GOT3 (cell line): Measurements from ENCODE around the gene CLCF1.

Experiments used
- DNase-seq: peaks from one replicate; lab custom pipeline; 2025; ENCODE audit warnings: mixed read lengths; lab: John Stamatoyannopoulos, UW

The CLCF1 gene

GRCh38 chr11:67372993-67373647, at the start of gene CLCF1:
CLCF1 (minus strand) TSS chr11:67373598; CDS start chr11:67373539, 59 bp downstream.
- no peak for DNase-seq

DNA sequence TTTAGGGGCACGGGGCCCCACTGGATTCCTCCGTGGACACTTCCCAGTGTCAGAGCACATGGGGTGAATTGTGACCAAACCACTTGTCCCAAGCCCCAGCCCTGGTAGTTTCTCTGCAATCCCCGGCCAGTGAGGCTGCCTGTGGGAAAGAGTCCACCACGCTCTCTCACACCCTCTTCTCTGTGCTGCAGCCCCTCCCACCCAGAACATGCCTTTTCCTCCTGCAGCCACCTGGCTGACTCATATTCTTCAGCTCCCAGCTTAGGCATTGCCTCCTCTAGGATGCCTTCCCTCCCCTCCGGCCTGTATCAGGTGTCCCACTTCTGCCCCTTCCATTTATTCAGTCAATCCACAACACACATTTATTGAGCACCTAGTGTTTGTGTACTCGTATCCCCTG, 49.5 kb upstream of the CLCF1 start:
- DNase-seq, result no peak

- no peak for DNase-seq
Observed at GRCh38 chr11:67421430-67422031, 48.1 kb upstream of the CLCF1 start.

GRCh38 chr11:67420646-67421429, 47.4 kb upstream of the CLCF1 start:
- peak; percentile 65 for DNase-seq

DNA sequence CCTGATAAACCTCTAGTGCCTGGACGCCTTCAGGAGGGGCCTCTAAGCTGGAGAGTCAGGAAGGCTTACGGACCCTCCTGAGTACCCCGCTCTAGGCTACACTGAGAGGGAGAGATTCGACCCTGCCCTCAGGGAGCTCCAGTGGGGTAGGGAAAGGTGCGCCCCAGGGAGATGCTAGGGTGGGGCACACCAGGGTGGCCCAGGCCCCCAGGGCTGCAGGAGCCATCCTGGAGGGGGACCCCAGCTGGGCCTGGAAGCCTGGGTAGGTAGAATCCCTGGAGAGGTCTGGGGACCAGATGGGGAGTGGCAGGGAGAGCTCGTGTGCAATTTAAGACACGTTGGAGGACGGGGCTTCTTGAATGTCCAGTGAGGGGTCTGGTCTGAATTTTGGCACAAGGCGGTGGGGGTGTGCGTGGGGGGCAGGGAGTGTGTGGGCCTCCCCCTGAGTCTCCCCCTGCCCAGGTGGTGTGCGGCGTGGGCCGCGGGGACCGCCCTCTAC, 46.8 kb upstream of the CLCF1 start:
- DNase-seq, result no peak

GRCh38 chr11:67419325-67420049, 46.1 kb upstream of the CLCF1 start:
- no peak for DNase-seq

DNA sequence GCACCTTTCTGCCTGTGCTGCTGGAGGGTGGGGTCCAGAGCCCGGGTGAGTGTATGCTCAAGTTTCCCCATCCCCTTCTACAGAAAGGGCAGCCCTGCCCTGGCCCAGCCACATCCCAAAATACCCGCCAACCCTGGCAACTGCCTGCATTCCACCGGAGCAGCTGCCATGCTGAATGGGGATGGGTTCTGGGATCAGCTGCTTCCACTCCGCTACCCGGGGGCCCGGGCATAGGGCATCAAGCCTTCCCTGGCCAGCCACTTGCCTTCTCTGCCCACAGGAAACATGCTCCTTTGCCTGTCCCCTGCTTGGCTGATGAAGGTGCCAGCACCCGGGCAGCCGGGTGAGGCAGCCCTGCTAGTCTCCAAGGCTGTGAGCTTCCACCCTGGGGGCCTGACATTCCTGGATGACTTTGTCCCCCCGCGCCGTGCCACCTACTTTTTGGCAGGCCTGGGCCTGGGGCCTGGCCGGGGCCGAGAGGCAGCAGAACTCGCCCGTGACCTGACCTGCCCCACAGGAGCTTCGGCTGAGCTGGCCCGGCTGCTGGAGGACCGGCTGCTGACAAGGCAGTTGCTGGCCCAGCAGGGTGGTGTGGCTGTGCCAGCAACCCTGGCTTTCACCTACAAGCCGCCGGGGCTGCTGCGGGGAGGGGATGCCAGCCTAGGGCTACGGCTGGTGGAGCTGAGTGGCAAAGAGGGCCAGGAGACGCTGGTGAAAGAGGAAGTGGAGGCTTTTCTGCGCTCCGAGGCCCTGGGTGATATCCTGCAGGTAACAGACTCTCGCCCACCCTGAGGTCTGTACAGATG, 45.3 kb upstream of the CLCF1 start:
- DNase-seq, result no peak

DNA sequence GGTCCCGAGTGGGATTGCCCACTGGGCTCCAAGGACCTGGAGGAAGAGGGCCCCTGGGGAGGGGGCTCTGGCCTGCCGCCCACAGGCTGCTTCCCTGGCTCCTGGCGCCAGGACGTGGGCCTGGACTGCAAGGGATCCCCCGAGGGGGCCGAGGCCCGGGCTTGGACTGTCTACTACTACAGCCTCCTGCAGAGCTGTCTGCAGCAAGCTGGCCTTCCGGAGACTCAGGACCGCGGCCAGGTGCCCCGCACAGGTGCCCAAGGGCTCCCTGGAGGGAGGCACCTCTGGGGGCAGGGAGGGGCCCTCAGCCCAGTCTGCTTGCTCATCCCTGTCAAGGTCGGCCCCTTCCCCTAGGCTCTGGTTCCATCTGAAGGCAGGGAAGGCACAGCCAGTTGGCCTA, 44.0 kb upstream of the CLCF1 start:
- DNase-seq, result no peak

DNA sequence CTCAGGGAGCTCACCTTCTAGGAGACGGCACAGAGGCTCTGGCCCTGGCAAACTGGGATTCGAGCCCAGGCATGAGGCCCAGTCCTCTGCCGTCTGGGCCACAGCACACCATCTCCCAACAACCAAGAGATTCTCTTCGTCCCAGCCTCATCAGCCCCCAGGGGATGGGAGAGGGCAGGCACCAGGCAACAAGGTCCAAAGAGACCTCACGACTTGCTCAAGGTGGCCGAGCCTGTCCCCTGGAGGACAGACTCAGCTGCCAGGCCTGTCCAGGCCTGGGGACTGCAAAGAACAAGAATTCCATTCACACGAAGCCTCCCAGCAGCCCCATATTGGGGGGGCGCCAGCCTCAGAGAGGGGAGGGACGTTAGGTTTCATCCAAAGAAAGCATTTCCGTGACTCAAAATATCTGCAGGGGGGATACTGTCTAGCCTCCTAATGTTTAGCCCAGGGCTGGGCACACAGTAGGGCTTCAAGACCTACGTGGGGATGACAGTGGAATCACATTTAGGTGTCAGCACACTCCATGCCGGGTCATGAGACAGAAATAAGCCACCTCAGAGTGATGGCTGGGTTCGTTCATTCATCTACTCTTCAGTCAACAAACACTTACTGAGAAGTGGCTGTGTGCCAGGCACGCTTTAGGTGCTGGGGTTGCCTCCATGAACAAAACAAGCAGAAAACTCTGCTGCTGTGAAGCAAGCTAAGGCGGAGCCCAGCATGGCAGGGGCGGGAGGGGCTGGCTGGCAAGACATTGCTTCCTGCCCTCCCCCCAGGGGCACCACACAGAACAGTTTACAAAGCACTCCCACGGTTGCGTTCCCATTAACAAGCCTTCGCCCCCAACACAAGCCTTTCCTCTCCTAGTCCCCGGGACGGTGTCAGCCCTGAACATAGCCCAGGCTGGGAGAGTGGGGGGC, 43.3 kb upstream of the CLCF1 start:
- DNase-seq, result no peak

DNA sequence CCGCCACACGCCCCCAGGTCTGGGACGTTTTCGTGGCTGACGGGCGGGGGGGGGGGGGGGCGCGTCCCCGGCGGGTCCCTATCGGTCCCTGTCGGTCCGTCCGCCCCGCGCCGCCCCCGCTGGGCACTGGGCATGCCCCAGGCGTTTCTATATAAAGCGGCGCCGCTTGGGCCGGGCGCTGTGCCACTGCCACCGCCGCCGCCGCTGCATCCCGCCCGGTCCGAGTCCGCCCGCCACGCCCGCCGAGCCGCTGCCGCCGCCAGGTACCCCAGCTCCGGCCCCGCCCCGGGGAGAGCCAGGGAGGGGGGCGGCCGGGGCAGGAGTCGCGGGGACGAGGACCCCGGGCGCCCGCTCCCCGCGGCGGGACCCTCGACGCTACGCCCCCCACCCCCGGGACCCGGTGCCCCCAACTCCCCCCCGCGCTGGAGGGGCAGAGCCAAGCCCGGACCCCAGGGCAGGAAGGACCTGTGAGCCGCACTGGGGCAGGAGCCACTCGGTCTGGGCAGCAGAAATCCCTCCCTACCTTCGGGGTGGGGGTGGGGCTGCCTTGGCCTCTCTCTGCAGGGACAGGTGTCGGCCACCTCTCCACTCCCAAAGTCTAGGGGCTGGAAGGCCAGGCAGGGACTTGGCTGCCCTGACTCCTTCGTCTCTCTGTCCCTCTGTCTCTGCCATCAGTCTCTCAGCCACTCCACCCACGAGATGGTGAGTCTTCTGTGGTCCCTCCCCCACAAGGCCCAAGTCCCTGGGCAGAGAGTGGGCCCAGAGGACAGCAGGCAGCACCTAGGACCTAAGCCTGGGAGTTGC, 42.3 kb upstream of the CLCF1 start, which contains the start of gene CARNS1:
TSS of gene CARNS1 (plus strand) at position 178 of the 804 bp plus-strand sequence. CDS start at position 700, 522 bp downstream.
- no peak for DNase-seq

GRCh38 chr11:67413266-67413849, 40.0 kb upstream of the CLCF1 start:
- no peak for DNase-seq

DNA sequence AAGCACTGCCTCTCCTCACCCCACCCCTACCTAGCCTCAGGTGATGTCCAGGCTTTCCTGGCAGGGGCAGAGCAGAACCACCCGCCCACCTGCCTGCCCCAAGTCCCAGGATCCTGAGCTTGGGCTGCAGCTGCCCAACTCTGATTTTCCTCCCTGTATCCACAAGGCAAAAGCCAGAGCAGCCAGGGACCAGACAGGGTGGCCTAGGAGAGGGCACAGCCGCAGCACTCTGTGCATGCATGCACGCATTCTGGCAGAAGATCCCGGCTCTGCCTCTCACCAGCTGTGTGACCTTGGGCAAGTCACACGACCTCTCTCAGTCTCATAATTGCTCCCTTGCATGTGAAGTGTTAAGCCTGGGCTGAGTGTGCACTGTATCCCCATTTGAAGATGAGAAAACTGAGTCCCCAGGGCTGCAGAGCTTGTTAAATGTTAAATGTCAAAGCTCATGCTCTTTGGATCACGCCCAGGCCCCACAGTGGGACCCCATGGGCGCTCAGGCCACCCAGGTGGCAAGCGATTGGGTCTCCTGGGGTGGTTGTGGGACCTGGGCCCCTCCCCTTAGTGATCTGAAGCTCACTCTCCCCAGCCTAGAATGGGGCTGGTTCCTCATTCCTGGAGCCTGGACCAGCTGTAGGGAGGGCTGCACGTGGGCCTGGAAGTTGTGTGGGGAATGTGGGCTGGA, 39.2 kb upstream of the CLCF1 start:
- no peak for DNase-seq

- no peak for DNase-seq
Observed at GRCh38 chr11:67411785-67412152, 38.4 kb upstream of the CLCF1 start.

DNA sequence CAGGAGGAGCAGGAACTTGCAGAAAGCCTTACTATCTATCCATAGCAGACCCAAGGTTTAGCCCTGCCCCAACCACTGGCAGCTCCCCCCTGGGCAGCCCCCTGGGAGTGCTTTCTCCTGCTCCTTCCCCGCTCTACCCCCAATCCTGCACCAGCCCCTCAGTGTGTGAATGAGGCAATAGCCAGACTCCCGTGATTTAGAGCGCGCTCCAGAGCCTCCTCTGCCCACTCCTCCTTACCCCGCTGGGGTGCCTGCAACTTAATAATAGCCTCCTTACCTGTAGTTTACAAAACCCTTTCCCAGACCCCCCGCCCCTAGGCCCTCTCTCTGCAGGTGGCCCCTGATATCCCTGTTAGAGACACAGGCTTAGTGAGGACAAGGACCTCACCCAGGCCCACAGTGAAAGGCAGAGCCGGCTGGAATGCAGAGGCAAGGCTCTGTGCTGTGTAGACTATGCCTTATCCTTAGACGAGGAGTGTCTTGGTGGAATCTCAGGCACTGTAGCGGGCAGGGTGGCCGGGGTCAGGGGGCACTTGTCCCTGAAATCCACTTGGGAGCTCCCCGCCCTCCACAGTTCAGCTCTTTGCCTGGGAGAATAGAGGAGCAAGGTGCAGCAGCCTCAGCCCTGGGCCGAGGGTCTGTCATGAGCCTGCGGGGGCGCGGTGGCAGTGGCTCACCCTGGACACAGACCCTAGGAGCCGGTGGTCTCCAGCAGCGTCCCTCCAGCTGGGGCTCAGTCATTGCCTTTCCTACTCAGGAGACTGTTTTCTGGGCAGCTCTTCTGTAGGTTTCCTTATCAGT, 37.8 kb upstream of the CLCF1 start:
- no peak for DNase-seq

DNA sequence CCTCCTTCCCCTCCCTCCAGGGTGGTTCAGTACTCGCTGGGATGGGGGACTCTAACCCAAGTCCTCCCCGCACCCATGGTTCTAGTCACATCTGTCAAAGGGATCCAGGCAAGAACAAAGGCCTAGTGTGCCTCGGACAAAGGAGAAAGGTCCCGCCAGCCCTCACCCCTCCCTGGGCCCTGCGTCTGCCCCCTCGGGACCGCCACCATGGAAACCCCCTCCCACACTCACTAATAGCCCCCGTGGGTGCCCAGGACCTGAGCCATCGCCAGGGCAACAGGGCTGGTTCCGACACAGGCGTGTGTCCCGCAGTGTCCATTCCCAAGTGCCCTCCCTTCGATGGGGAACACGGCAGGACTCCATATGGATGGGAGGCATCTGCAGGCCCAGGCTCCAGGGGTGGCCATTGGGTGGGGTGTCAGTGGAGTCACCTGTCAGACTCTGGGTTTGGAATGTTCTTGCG, 37.0 kb upstream of the CLCF1 start:
- no peak for DNase-seq

DNA sequence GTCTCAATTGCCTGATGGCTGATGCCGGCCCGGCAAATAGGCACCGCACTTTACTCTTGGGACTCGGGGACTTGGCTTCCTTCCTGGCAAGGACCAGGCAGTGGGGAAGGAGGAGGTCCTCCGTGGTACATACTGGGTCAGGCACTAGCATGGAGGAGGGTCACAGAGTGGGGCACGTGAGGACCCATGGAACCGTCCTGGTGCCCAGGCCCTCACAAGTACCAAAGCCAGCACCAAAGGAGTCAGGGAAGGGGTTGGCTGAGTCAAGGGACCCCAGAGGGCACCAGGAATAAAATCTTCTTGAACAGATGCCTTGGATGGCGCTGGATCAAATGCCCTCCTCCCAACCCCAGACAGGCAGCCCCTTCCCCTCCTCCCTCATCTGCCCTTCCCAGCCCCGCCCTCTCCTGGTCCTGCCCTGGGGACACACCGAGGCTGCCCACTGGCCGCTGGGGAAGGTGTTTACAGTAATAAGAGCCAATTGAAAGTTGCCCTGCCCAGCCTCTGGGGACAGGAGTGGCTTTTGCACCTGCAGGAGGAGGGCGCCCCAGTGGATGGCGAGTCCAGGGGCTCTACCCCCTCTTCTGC, 36.5 kb upstream of the CLCF1 start:
- no peak for DNase-seq

DNA sequence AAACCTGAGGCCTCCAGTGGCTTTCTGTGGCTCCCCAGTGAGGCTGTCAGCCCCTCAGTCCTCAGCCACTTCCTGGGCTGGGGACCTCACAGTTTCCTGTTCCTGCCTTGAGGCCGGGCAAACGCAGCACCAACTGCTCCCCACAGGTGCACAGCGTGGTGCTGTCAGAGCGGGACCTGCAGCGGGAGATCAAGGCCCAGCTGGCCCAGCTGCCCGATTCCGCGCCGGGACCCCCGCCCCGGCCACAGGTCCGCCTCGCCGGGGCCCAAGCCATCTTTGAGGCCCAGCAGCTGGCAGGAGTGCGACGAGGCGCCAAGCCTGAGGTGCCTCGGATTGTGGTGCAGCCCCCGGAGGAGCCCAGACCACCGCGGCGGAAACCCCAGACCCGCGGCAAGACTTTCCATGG, 35.9 kb upstream of the CLCF1 start:
- DNase-seq, result no peak
